HepG2 (cell line): ENCODE results near the gene ZNF217. TPM values are rescaled to one million over a fixed set of nuclear protein-coding genes. Genes with fewer than 3 reads are reported as not detected.

Experiments used
- AHR ChIP-seq: IDR thresholded peaks from 2 replicates; pipeline ENCODE4 v1.6.1; 2018; ENCODE audit warnings: missing genetic modification reagents, missing compliant biosample characterization
- ATF6 ChIP-seq: sonication (generic); formaldehyde crosslinking; conservative IDR thresholded peaks from 2 replicates; pipeline ENCODE4 v1.4.0; 2020; ENCODE audit warnings: missing genetic modification reagents
- CREB1 ChIP-seq, 2 experiments: fragments of 450-650 bp in 1 of 2; IDR thresholded peaks; 2 replicates each; pipeline ENCODE4 v1.6.1; 2016 to 2017; ENCODE audit warnings: control low read depth in 1 of 2, mild to moderate bottlenecking in 1 of 2, missing compliant biosample characterization in 1 of 2, missing genetic modification characterization in 1 of 2
- MIER3 ChIP-seq: IDR thresholded peaks from 2 replicates; pipeline ENCODE4 v1.6.1; 2016; ENCODE audit warnings: missing compliant biosample characterization, borderline replicate concordance
- PRDM4 ChIP-seq: sonication (generic); formaldehyde crosslinking; IDR thresholded peaks from 2 replicates; pipeline ENCODE4 v1.9.0; 2021; ENCODE audit warnings: missing genetic modification reagents, borderline replicate concordance
- SPEN ChIP-seq: sonication (generic); formaldehyde crosslinking; IDR thresholded peaks from 2 replicates; pipeline ENCODE4 v1.5.1; 2020; ENCODE audit warnings: low read depth, mild to moderate bottlenecking, missing genetic modification reagents
- XBP1 ChIP-seq: sonication (generic); formaldehyde crosslinking; IDR thresholded peaks from 2 replicates; pipeline ENCODE4 v1.5.0; 2020; ENCODE audit warnings: missing genetic modification reagents
- ZBTB40 ChIP-seq, 2 experiments: fragments of 450-650 bp in 1 of 2; sonication (generic) in 1 of 2; formaldehyde crosslinking in 1 of 2; IDR thresholded peaks; 2 replicates each; pipeline versions ENCODE4 v1.6.1 to v1.8.0; 2016 to 2022; ENCODE audit warnings: antibody characterized with exemption in 1 of 2, mild to moderate bottlenecking in 1 of 2, missing genetic modification reagents in 1 of 2
- ZBTB7B ChIP-seq: sonication (generic); formaldehyde crosslinking; IDR thresholded peaks from 2 replicates; pipeline ENCODE4 v1.4.0; 2020; ENCODE audit warnings: missing genetic modification reagents
- ZNF18 ChIP-seq: sonication (generic); formaldehyde crosslinking; IDR thresholded peaks from 2 replicates; pipeline ENCODE4 v1.8.0; 2022; ENCODE audit warnings: mild to moderate bottlenecking, missing genetic modification reagents; ENCODE audit not compliant: insufficient replicate concordance
- ZNF652 ChIP-seq: IDR thresholded peaks from 2 replicates; pipeline ENCODE4 v1.6.1; 2016; ENCODE audit warnings: low read depth, borderline replicate concordance
- ZSCAN12 ChIP-seq: sonication (generic); formaldehyde crosslinking; IDR thresholded peaks from 2 replicates; pipeline ENCODE4 v1.9.0; 2021; ENCODE audit warnings: mild to moderate bottlenecking, missing genetic modification reagents
- polyA plus RNA-seq, 8 experiments: library from polyadenylated mRNA; depleted of rRNA in 3 of 8; stranded (reverse) in 7 of 8; unstranded in 1 of 8; fragments of >200 nt; fragmentation: Illumina TruSeq in 4 of 8; extraction: Trizol in 4 of 8; gene quantifications; 2 replicates each; pipeline versions ENCODE4 v1.2.1 to v1.2.3, GENCODE V29; 2011 to 2016; ENCODE audit warnings: low read depth in 4 of 8, missing spikeins in 1 of 8, mixed read lengths in 1 of 8; ENCODE audit not compliant: insufficient read depth in 1 of 8
- total RNA-seq, 5 experiments: library from RNA; depleted of rRNA; stranded (reverse); fragments of >200 nt; fragmentation: Illumina TruSeq; extraction: Trizol; gene quantifications; 2 replicates each; pipeline ENCODE4 v1.2.3, GENCODE V29; 2016; ENCODE audit warnings: low read depth in 1 of 5

The ZNF217 gene
- total and polyA plus RNA-seq, 2 of the 13 experiments (the other 11 are each of a cell fraction or from before 2014, with no cell fraction given) = 22.3 to 29.8 TPM

- no peak for TF ChIP-seq PRDM4 (CRISPR knock-in tag)
- TF ChIP-seq ATF6 = no peak
- TF ChIP-seq SPEN (CRISPR knock-in tag) = peak; percentile 83; the same call in 1 of the 2 replicates
- TF ChIP-seq CREB1 (IDR thresholded peaks at IDR 0.05) = peak; percentile 73
- peak; percentile 75 for TF ChIP-seq CREB1 (CRISPR knock-in tag; IDR thresholded peaks at IDR 0.05)
- TF ChIP-seq ZBTB40 (IDR thresholded peaks at IDR 0.05) = no peak
- TF ChIP-seq ZBTB40 (CRISPR knock-in tag; IDR thresholded peaks at IDR 0.05) = peak; percentile 64; the same call in 1 of the 2 replicates
- TF ChIP-seq XBP1 (CRISPR knock-in tag) = no peak
- TF ChIP-seq ZNF652 = no peak
- TF ChIP-seq AHR (CRISPR knock-in tag) = peak; percentile 84; the same call in 1 of the 2 replicates
- no peak for TF ChIP-seq ZSCAN12
- peak; percentile 94 for TF ChIP-seq ZBTB7B (CRISPR knock-in tag)
- peak; percentile 95 for TF ChIP-seq MIER3 (CRISPR knock-in tag)
- TF ChIP-seq ZNF18 (CRISPR knock-in tag) = peak; percentile 90
These were observed 13.9 kb downstream of the ZNF217 start (continued) for GRCh38 chr20:53579581-53580375.
